ENCODE measurements around the gene HMX3.
"Not testable (repeated sequence)": the region's sequence is repeated elsewhere in the genome, so short reads cannot be mapped to it uniquely, and the experiment has no call there.

HMX3 gene

DNA sequence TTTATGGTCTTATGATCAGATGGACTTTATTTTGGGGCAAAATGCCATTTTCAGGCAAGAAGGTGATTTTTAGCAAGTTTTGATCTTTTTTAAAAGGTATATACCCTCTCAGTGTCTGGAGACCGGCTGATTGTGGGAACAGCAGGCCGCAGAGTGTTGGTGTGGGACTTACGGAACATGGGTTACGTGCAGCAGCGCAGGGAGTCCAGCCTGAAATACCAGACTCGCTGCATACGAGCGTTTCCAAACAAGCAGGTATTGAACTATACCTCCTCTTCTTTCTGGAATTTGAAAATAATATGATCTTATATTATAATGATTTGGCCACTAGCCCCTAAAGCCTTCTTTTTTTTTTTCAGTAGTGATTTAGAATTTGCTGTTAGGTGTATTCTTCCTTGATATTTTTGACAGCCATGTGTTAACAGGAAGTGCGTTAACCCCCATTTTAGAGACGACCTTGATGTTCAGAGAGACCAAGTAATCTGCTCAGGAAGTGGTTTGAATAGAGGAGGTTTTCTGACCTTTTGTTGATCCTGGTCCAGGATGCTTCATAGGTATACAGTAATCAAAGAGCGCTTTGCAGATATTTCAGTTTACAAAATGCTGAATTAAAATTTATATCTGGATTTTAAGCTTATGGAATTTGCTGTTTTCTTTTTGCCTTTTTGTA, 24.7 kb downstream of the HMX3 start:
- H3K4me3 ChIP-seq (ENCODE audit: low read depth, low read length): no peak overlapping the region
- TF ChIP-seq, protein P1, sequence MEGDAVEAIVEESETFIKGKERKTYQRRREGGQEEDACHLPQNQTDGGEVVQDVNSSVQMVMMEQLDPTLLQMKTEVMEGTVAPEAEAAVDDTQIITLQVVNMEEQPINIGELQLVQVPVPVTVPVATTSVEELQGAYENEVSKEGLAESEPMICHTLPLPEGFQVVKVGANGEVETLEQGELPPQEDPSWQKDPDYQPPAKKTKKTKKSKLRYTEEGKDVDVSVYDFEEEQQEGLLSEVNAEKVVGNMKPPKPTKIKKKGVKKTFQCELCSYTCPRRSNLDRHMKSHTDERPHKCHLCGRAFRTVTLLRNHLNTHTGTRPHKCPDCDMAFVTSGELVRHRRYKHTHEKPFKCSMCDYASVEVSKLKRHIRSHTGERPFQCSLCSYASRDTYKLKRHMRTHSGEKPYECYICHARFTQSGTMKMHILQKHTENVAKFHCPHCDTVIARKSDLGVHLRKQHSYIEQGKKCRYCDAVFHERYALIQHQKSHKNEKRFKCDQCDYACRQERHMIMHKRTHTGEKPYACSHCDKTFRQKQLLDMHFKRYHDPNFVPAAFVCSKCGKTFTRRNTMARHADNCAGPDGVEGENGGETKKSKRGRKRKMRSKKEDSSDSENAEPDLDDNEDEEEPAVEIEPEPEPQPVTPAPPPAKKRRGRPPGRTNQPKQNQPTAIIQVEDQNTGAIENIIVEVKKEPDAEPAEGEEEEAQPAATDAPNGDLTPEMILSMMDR (IDR thresholded peaks at IDR 0.05; ENCODE audit: borderline replicate concordance, insufficient read depth, low read depth, low read length): no peak

DNA sequence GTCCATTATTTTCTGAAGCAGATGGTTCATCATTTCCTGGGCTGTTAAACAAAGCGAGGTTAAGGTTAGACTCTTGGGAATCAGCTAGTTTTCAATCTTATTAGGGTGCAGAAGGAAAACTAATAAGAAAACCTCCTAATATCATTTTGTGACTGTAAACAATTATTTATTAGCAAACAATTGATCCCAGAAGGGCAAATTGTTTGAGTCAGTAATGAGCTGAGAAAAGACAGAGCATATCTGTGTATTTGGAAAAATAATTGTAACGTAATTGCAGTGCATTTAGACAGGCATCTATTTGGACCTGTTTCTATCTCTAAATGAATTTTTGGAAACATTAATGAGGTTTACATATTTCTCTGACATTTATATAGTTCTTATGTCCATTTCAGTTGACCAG, 28.5 kb downstream of the HMX3 start:
- H3K4me3 ChIP-seq (ENCODE audit: low read depth, low read length): no peak overlapping the region
- TF ChIP-seq, protein P1 (IDR thresholded peaks at IDR 0.05; ENCODE audit: borderline replicate concordance, insufficient read depth, low read depth, low read length): no peak

DNA sequence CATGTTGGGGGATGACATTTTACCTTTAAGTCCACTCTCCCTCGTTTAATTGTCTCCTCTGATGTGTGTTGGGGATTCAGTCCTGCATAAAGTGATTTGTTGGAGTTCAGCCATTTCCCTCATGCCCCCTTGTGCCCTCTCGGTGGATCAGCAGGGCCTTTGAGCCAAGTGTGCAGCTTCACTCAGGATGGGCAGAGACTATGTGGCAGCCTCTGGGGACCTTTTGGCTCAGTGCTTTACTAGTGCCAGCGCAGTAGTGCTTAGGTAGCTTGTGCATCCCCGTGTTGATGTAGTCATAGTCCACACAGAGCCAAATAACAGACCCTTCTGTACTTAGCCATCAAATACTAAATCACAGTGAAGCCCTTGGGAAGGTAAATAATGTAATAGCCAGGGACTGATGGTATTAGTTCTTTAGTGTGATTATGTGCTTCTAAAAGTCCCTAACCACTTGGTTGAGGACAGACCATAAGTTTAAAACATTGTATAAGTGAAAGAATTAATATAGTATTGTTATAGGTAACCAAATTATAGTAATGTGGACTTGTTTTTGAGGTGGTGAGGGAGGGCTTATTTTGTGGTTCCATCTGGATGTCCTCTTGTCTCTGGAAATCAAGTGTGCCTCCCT, 29.8 kb downstream of the HMX3 start:
- TF ChIP-seq, protein P1 (IDR thresholded peaks at IDR 0.05; ENCODE audit: borderline replicate concordance, insufficient read depth, low read depth, low read length): 0 out of 2 replicates have a peak, but pooled peaks have one; percentile 3

GRCh38 chr10:123166618-123167017, 30.8 kb downstream of the HMX3 start:
- TF ChIP-seq, protein P1 (IDR thresholded peaks at IDR 0.05; ENCODE audit: borderline replicate concordance, insufficient read depth, low read depth, low read length): no peak
- no peak overlapping the region for H3K4me3 ChIP-seq (ENCODE audit: low read depth, low read length)

More for the DNA sequence above, 29.8 kb downstream of the HMX3 start:
- no peak overlapping the region for H3K4me3 ChIP-seq (ENCODE audit: low read depth, low read length)

GRCh38 chr10:123170961-123171360, 35.2 kb downstream of the HMX3 start:
- H3K4me3 ChIP-seq (ENCODE audit: low read depth, low read length): no peak overlapping the region
- TF ChIP-seq, protein P1 (IDR thresholded peaks at IDR 0.05; ENCODE audit: borderline replicate concordance, insufficient read depth, low read depth, low read length): no peak

- not testable (repeated sequence) for H3K4me3 ChIP-seq (ENCODE audit: low read depth, low read length)
Observed at GRCh38 chr10:123171616-123172015, 35.8 kb downstream of the HMX3 start.

DNA sequence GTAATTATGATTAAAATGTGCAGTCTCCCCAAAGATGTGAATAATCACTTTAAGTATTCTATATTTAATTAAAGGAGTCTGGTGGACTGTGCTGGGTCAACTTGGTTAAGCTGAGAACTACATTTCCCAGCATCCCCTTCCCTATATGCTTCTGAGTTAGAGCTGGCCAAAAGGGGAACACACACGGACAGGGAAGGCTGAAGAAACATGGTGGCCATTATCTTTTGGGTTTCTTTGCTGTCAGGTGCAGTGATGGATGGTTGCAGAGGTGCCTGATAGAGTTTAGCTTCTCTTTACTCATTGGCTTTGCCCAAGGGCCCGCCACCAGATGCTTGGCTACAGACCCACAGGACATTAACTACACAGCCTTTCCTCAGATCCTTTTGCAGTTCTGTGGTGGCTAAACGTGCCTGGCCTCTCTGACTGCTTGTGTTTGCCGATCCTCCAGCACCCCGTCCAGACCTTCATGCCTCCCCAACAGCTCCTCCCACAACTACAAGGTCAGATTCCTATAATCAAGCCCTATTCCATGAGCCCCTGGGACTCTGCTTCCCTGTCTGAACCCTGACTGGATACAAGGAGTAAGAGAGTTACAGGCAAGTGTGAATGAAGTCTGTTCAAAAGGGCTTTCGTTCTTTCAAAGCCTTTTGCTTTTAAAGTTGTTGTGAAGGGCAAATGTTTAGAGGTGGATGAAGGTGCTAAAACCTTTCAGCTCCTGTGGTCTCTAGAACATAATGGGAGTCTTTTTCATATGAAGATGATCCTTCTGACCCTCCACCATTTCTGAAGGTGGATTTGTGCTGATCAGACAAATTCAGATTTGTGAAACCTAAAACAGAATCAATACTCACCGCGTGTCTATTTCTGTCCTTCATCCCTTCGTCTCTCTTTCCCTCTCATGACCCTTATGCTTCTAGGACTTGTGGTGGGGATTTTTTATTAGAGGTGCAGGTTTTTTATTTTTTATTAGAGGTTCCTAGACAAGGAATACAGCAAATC, 39.9 kb downstream of the HMX3 start:
- no peak overlapping the region for H3K4me3 ChIP-seq (ENCODE audit: low read depth, low read length)
- TF ChIP-seq, protein P1 (IDR thresholded peaks at IDR 0.05; ENCODE audit: borderline replicate concordance, insufficient read depth, low read depth, low read length): no peak

DNA sequence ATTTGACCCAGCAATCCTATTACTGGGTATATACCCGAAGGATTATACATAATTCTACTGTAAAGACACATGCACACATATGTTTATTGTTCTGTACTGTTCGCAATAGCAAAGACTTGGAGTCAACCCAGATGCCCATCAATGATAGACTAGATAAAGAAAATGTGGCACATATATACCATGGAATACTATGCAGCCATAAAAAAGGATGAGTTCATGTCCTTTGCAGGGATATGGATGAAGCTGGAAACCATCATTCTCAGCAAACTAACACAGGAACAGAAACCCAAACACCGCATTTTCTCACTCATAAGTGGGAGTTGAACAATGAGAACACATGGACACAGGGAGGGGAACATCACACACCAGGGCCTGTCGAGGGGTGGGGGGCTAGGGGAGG, 42.6 kb downstream of the HMX3 start:
- H3K4me3 ChIP-seq (ENCODE audit: low read depth, low read length): not testable (repeated sequence)

All from GM12875 (cell line).